Fibroblast of skin of scalp (primary cell): ENCODE measurements around the gene PKP2.

Experiments used
- DNase-seq: peaks from one replicate; pipeline ENCODE4 v3.0.0-alpha.2; 2013

PKP2 gene

GRCh38 chr12:32809196-32809595 is 87.4 kb downstream of the PKP2 start:
- DNase-seq, result no peak

- no peak for DNase-seq
Measured at GRCh38 chr12:32804301-32804700, 92.3 kb downstream of the PKP2 start.

- no peak for DNase-seq
Measured at GRCh38 chr12:32801269-32801980, 95.2 kb downstream of the PKP2 start.

- no peak for DNase-seq
Measured at GRCh38 chr12:32794281-32794680, 102.3 kb downstream of the PKP2 start.

- no peak for DNase-seq
Measured at GRCh38 chr12:32789916-32790315, 106.7 kb downstream of the PKP2 start.

GRCh38 chr12:32789446-32789845 is 107.1 kb downstream of the PKP2 start:
- DNase-seq, result no peak

- DNase-seq, result no peak
Measured at GRCh38 chr12:32788405-32788804, 108.2 kb downstream of the PKP2 start.

GRCh38 chr12:32785557-32785956 is 111.0 kb downstream of the PKP2 start:
- no peak for DNase-seq

- no peak for DNase-seq
Measured at GRCh38 chr12:32783029-32783428, 113.5 kb downstream of the PKP2 start.

- no peak for DNase-seq
Measured at GRCh38 chr12:32780071-32780470, 116.5 kb downstream of the PKP2 start.

GRCh38 chr12:32777691-32778175 is 118.8 kb downstream of the PKP2 start:
- DNase-seq, result no peak

GRCh38 chr12:32777159-32777558 is 119.4 kb downstream of the PKP2 start:
- DNase-seq, result no peak

GRCh38 chr12:32776258-32776657 is 120.3 kb downstream of the PKP2 start:
- DNase-seq, result no peak

GRCh38 chr12:32773691-32774090 is 122.9 kb downstream of the PKP2 start:
- no peak for DNase-seq

- DNase-seq, result no peak
Measured at GRCh38 chr12:32770141-32770540, 126.4 kb downstream of the PKP2 start.

- DNase-seq, result no peak
Measured at GRCh38 chr12:32768518-32768917, 128.1 kb downstream of the PKP2 start.

GRCh38 chr12:32765906-32766305 is 130.7 kb downstream of the PKP2 start:
- DNase-seq, result no peak

GRCh38 chr12:32761716-32762115 is 134.9 kb downstream of the PKP2 start:
- no peak for DNase-seq

- no peak for DNase-seq
Measured at GRCh38 chr12:32757157-32757556, 139.4 kb downstream of the PKP2 start.

- peak; percentile 3 for DNase-seq
Measured at GRCh38 chr12:32756476-32757066, 140.0 kb downstream of the PKP2 start.

- peak; percentile 99 for DNase-seq
Measured at GRCh38 chr12:32755654-32756475, 140.7 kb downstream of the PKP2 start, which contains the start of gene YARS2. Gene YARS2 (minus strand): TSS chr12:32755897. CDS start chr12:32755874, 23 bp downstream.

GRCh38 chr12:32755051-32755653 is 141.4 kb downstream of the PKP2 start:
- peak; percentile 74 for DNase-seq

GRCh38 chr12:32754111-32754510 is 142.5 kb downstream of the PKP2 start:
- no peak for DNase-seq
